Kidney epithelial cell (primary cell): ENCODE results near the gene SLC9A7. TPM values are rescaled to one million over a fixed set of nuclear protein-coding genes. Genes with fewer than 3 reads are reported as not detected.
A peak's percentile ranks its signal among the peaks of the same experiment; 100 is the strongest.

Experiments
- DNase-seq: peaks from one replicate; pipeline ENCODE4 v3.0.0-alpha.2; 2010; ENCODE audit warnings: low read depth
- H3K27me3 ChIP-seq: 2 replicates; pipeline ENCODE4 v1.6.0; 2011; ENCODE audit warnings: low read length; ENCODE audit not compliant: control insufficient read depth, insufficient read depth
- H3K36me3 ChIP-seq: 2 replicates; pipeline ENCODE4 v1.5.1; 2011; ENCODE audit warnings: low read length; ENCODE audit not compliant: control insufficient read depth, insufficient read depth
- H3K4me3 ChIP-seq: 2 replicates; pipeline ENCODE4 v1.5.1; 2011; ENCODE audit warnings: low read depth, mild to moderate bottlenecking, control low read depth, low read length
- CTCF ChIP-seq: IDR thresholded peaks from 2 replicates; pipeline ENCODE4 v1.5.1; 2011; ENCODE audit warnings: mild to moderate bottlenecking, moderate library complexity, low read length, control low read depth, inconsistent platforms; ENCODE audit not compliant: insufficient read depth, poor library complexity, severe bottlenecking
- total RNA-seq: library from RNA; depleted of rRNA; stranded (reverse); fragments of >200 nt; gene quantifications from 2 replicates; pipeline ENCODE4 v1.2.3, GENCODE V29; 2015

The SLC9A7 gene
- total RNA-seq, 1 donor from 2014 or later: 9.8 TPM

- Histone ChIP-seq H3K36me3 (no peaks in the 10 kb centered on the region), H3K27me3 (no peaks in the 10 kb centered on the region), H3K4me3 (no peak overlapping the region)
- no peak for TF ChIP-seq CTCF
- DNase-seq: peak; percentile 57
These were observed 11.9 kb upstream of the SLC9A7 start for GRCh38 chrX:46770817-46771163.

- TF ChIP-seq CTCF: no peak
- H3K36me3 ChIP-seq: no peaks in the 10 kb centered on the region
- no peak for DNase-seq
- H3K27me3 ChIP-seq: no peaks in the 10 kb centered on the region
- H3K4me3 ChIP-seq: no peak overlapping the region
These were observed 11.3 kb upstream of the SLC9A7 start for GRCh38 chrX:46770000-46770816.

GRCh38 chrX:46762963-46763362 lies 4.0 kb upstream of the SLC9A7 start:
- no peak for TF ChIP-seq CTCF

GRCh38 chrX:46759645-46759974 lies 692 bp upstream of the SLC9A7 start:
- no peaks in the 10 kb centered on the region for H3K27me3 ChIP-seq
- H3K36me3 ChIP-seq: no peaks in the 10 kb centered on the region
- no peak for DNase-seq
- TF ChIP-seq CTCF: no peak
- H3K4me3 ChIP-seq: peak overlapping the region; percentile 67

More at GRCh38 chrX:46762963-46763362, 4.0 kb upstream of the SLC9A7 start:
- H3K27me3 ChIP-seq: no peaks in the 10 kb centered on the region
- DNase-seq: no peak
- H3K36me3 ChIP-seq: no peaks in the 10 kb centered on the region
- no peak overlapping the region for H3K4me3 ChIP-seq

GRCh38 chrX:46758163-46758955 lies 559 bp downstream of the SLC9A7 start:
- no peak for TF ChIP-seq CTCF
- Histone ChIP-seq H3K4me3 (peak overlapping the region; percentile 67), H3K36me3 (no peaks in the 10 kb centered on the region), H3K27me3 (no peaks in the 10 kb centered on the region)
- no peak for DNase-seq
